ENCODE measurements around the gene SND1.

Gene SND1

DNA sequence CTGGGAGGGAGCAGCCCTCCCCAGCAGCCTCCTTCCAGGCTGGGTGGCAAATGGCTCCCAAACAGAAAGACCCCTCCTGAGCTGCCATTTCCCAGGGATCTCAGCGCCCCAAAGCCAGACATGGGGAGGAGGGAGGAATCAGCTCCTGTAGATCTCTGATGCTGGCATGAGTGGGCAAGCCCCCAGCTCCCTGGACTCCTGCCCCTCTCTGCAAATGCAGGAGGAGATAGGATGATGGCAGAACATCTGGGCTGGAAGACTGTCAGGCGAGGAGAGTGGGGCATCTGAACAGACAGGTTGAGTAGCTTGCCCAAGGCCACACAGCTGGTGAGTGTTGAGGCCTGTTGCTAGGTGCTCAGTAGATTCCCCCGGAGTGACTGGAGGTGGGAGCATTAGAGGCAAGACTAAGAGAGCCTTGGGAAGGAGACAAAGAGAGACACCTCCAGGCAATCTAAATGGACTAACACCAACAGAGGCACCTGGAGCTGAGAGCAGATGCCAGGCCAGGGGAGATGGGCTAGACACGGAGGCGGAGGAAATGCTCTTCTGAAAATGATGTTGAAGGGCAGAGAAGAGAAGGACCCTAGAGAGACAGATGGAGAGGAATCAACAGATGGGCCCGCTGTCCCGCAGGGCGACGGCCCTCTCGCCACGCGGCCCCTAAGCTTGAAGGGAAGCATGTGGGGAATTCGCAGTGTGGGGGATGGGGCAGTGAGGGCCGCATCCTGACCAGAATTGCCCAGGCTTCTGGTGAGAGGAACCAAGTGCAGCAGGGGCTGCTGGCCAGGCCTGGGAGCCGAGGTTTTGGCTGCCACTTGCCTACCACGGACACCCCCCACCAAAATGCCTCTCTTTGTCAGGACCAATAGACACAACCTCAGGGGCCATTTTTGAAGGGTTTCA is 464.1 kb downstream of the SND1 start:
- TF ChIP-seq, protein P1, sequence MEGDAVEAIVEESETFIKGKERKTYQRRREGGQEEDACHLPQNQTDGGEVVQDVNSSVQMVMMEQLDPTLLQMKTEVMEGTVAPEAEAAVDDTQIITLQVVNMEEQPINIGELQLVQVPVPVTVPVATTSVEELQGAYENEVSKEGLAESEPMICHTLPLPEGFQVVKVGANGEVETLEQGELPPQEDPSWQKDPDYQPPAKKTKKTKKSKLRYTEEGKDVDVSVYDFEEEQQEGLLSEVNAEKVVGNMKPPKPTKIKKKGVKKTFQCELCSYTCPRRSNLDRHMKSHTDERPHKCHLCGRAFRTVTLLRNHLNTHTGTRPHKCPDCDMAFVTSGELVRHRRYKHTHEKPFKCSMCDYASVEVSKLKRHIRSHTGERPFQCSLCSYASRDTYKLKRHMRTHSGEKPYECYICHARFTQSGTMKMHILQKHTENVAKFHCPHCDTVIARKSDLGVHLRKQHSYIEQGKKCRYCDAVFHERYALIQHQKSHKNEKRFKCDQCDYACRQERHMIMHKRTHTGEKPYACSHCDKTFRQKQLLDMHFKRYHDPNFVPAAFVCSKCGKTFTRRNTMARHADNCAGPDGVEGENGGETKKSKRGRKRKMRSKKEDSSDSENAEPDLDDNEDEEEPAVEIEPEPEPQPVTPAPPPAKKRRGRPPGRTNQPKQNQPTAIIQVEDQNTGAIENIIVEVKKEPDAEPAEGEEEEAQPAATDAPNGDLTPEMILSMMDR (IDR thresholded peaks at IDR 0.05; ENCODE audit: borderline replicate concordance, control extremely low read depth, extremely low read depth, insufficient read depth, missing control alignments): no peak
- no peak for DNase-seq (ENCODE audit: low spot score)
- in situ Hi-C loops (cut with MboI; ENCODE audit: low sequenced_read_pairs, unreplicated experiment): no loop called here

DNA sequence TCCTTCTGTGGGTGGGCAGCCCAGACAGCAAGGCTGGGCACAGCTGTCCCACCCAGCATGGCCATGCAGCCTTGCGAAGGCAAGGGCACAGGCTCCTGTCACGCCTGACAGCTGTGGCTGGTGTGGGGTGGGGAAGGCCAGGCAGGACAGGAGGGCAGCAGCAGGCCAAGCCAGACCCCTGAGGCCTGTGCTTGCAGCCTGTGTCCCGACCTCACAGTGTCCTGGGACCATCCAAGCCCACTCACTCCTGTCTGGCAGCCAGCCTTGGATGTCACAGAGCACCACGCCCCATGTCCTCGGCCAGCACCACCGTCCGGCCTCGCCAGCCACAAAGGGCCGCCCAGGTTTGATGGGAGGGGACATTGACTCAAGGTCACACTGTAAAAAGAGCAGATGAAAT is 464.7 kb downstream of the SND1 start:
- no peak for DNase-seq (ENCODE audit: low spot score)
- TF ChIP-seq, protein P1 (IDR thresholded peaks at IDR 0.05; ENCODE audit: borderline replicate concordance, control extremely low read depth, extremely low read depth, insufficient read depth, missing control alignments): no peak
- in situ Hi-C loops (cut with MboI; ENCODE audit: low sequenced_read_pairs, unreplicated experiment): no loop called here

DNA sequence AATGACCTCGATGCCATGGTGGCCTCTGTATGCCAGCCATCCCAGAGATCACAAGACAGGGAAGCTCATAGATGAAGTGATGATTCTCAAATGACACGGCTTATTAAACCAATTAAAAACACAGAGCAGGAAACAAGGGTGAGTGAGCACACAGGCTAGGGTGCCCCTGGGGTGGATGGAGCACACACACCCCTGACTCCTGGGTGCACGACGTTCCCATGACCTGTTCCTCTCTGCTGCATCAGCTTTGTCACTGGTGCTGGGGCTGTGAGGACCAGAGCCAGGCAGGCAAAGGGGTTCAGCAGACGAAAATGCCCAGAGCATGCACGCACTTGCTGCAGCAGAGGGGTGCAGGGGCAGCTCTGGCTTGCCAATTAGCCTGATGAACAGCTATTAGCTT is 465.7 kb downstream of the SND1 start:
- DNase-seq (ENCODE audit: low spot score): no peak
- in situ Hi-C loops (cut with MboI; ENCODE audit: low sequenced_read_pairs, unreplicated experiment): no loop called here
- TF ChIP-seq, protein P1 (IDR thresholded peaks at IDR 0.05; ENCODE audit: borderline replicate concordance, control extremely low read depth, extremely low read depth, insufficient read depth, missing control alignments): no peak

DNA sequence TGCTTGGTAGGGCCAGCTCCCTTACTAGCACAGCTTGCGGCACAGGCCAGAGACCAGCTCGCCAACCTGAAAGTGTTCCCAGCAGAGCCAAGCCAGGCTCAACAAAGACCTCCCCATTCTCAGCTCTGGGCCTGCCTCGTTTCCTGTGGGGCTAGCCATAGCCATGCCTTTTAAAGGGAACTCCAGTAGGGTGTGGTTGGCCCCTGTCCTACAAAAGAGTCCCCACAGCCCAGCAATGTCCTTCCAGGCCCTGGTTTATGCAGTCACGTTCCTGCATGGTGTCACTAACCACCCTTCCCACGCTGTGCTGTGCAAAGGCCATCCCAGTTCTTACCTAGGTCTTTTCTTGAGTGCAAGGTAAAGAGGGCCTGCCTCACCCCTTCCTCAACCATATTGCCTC is 467.0 kb downstream of the SND1 start:
- no peak for DNase-seq (ENCODE audit: low spot score)
- TF ChIP-seq, protein P1 (IDR thresholded peaks at IDR 0.05; ENCODE audit: borderline replicate concordance, control extremely low read depth, extremely low read depth, insufficient read depth, missing control alignments): no peak
- in situ Hi-C loops (cut with MboI; ENCODE audit: low sequenced_read_pairs, unreplicated experiment): no loop called here

DNA sequence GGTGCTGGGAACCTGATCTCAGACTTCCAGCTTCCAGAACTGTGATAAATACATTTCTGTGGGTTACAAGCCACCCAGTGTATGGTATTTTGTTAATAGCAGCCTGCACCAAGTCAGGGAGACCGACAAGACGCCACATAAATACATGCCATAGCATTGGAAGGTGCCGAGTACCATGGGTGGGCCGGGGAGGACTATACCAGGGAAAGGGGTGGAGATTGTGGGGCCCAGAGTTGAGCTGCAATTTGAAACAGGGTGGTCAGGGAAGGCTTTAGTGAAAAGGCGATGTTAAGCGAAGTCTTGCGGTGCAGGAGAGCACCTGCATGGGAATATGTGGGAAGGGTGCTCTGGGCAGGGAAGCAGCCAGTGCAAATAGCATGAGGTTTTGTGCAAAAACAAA is 468.1 kb downstream of the SND1 start:
- TF ChIP-seq, protein P1 (IDR thresholded peaks at IDR 0.05; ENCODE audit: borderline replicate concordance, control extremely low read depth, extremely low read depth, insufficient read depth, missing control alignments): no peak
- in situ Hi-C loops (cut with MboI; ENCODE audit: low sequenced_read_pairs, unreplicated experiment): no loop called here
- DNase-seq (ENCODE audit: low spot score): no peak

DNA sequence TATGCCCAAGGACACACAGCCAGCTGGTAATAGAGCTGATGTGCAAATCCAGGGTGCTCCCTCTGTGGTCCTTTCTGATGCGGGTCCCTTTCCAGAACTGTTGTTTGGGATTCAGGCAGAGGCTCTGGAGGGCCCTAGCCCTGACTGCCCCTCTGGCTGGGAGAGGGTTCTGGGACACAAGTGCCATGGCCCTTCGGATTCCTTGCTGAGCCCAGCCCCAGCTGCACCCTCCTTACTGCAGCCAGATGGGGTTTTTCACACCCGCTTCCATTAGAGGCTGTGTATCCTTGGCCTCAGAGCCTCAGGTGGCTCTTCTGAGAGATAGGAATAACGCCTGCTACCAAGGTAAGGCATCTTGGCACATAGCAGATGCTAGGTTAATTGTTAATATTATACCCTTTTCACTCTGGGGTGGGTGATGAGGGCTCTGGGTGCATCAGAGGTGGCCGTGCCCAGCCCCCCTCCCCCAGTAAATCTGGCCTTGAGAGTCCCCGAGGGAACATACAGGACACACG is 469.0 kb downstream of the SND1 start:
- DNase-seq (ENCODE audit: low spot score): no peak
- TF ChIP-seq, protein P1 (IDR thresholded peaks at IDR 0.05; ENCODE audit: borderline replicate concordance, control extremely low read depth, extremely low read depth, insufficient read depth, missing control alignments): no peak
- in situ Hi-C loops (cut with MboI; ENCODE audit: low sequenced_read_pairs, unreplicated experiment): no loop called here

Measured in GM13976 (cell line).